Large intestine (tissue), 12 donors: ENCODE results near the gene ATP11A. TPM values are rescaled to one million over a fixed set of nuclear protein-coding genes. Genes with fewer than 3 reads are reported as not detected.

Experiments
- DNase-seq, 2 donors: peaks; one replicate each; pipeline versions ENCODE4 v3.0.0 to v3.0.0-alpha.2; 2013
- H3K27ac ChIP-seq: one replicate; pipeline ENCODE4 v1.5.1; 2013; ENCODE audit warnings: low read length
- H3K27me3 ChIP-seq: 2 replicates; pipeline ENCODE4 v1.6.1; 2013; ENCODE audit warnings: low read length; ENCODE audit not compliant: control insufficient read depth, insufficient read depth
- H3K36me3 ChIP-seq: 2 replicates; pipeline ENCODE4 v1.6.1; 2013; ENCODE audit warnings: low read length; ENCODE audit not compliant: control insufficient read depth, insufficient read depth
- H3K4me1 ChIP-seq: one replicate; pipeline ENCODE4 v1.6.1; 2013; ENCODE audit warnings: low read length; ENCODE audit not compliant: control insufficient read depth, insufficient read depth
- H3K4me3 ChIP-seq: one replicate; pipeline ENCODE4 v1.5.1; 2013; ENCODE audit warnings: low read length
- H3K9me3 ChIP-seq: one replicate; pipeline ENCODE4 v1.6.1; 2013; ENCODE audit warnings: mild to moderate bottlenecking, low read depth, low read length, moderate library complexity; ENCODE audit not compliant: control insufficient read depth
- WGBS: methylation state at CpG from one replicate; pipeline ENCODE4 v1.1.5; 2013; ENCODE audit warnings: low lambda C conversion rate; ENCODE audit not compliant: insufficient coverage; 5-methylcytosine and 5-hydroxymethylcytosine counted together
- long read RNA-seq, 11 donors: transcript quantifications; one replicate each; lab custom pipeline, GENCODE V29; 2026
- polyA plus RNA-seq: library from polyadenylated mRNA; unstranded; fragments of 120-200 nt; gene quantifications from one replicate; pipeline ENCODE4 v1.2.1, GENCODE V29; 2013

ATP11A gene
- polyA plus RNA-seq: 95.6 TPM
- long read RNA-seq, donor 1, full-length matches to known transcripts: 12 of 12 reads
- long read RNA-seq, donor 1, partial matches to known transcripts: 0 of 12 reads
- long read RNA-seq, donor 1, other reads (novel, unspliced or antisense): 0 of 12 reads
- long read RNA-seq, donor 2, transcript ATP11A-217 (1 exons, 3,542 nt): major isoform, 24 of 33 reads
- long read RNA-seq, donor 2, partial matches to known transcripts: 9 of 33 reads
- long read RNA-seq, donor 2, other reads (novel, unspliced or antisense): 0 of 33 reads
- long read RNA-seq, donor 3: 0 reads
- long read RNA-seq, donor 4, partial matches to known transcripts: 0 of 5 reads
- long read RNA-seq, donor 4, other reads (novel, unspliced or antisense): 0 of 5 reads
- long read RNA-seq, donor 5, transcript ATP11A-217 (1 exons, 3,542 nt): major isoform, 12 of 12 reads
- long read RNA-seq, donor 5, partial matches to known transcripts: 0 of 12 reads
- long read RNA-seq, donor 5, other reads (novel, unspliced or antisense): 0 of 12 reads
- long read RNA-seq, donor 6, full-length matches to known transcripts: 45 of 50 reads
- long read RNA-seq, donor 6, partial matches to known transcripts: 5 of 50 reads
- long read RNA-seq, donor 6, other reads (novel, unspliced or antisense): 0 of 50 reads
- long read RNA-seq, donor 7, transcript ATP11A-217 (1 exons, 3,542 nt): major isoform, 17 of 17 reads
- long read RNA-seq, donor 7, partial matches to known transcripts: 0 of 17 reads
- long read RNA-seq, donor 7, other reads (novel, unspliced or antisense): 0 of 17 reads
- long read RNA-seq, donor 8, transcript ATP11A-217 (1 exons, 3,542 nt): major isoform, 43 of 51 reads
- long read RNA-seq, donor 8, partial matches to known transcripts: 6 of 51 reads
- long read RNA-seq, donor 8, other reads (novel, unspliced or antisense): 0 of 51 reads
- long read RNA-seq, donor 9, transcript ATP11A-217 (1 exons, 3,542 nt): major isoform, 27 of 27 reads
- long read RNA-seq, donor 9, partial matches to known transcripts: 0 of 27 reads
- long read RNA-seq, donor 9, other reads (novel, unspliced or antisense): 0 of 27 reads
- long read RNA-seq, donor 10, transcript ATP11A-217 (1 exons, 3,542 nt): major isoform, 45 of 47 reads
- long read RNA-seq, donor 10, partial matches to known transcripts: 0 of 47 reads
- long read RNA-seq, donor 10, other reads (novel, unspliced or antisense): 0 of 47 reads
- long read RNA-seq, donor 11, transcript ATP11A-217 (1 exons, 3,542 nt): major isoform, 23 of 23 reads
- long read RNA-seq, donor 11, partial matches to known transcripts: 0 of 23 reads
- long read RNA-seq, donor 11, other reads (novel, unspliced or antisense): 0 of 23 reads

DNA sequence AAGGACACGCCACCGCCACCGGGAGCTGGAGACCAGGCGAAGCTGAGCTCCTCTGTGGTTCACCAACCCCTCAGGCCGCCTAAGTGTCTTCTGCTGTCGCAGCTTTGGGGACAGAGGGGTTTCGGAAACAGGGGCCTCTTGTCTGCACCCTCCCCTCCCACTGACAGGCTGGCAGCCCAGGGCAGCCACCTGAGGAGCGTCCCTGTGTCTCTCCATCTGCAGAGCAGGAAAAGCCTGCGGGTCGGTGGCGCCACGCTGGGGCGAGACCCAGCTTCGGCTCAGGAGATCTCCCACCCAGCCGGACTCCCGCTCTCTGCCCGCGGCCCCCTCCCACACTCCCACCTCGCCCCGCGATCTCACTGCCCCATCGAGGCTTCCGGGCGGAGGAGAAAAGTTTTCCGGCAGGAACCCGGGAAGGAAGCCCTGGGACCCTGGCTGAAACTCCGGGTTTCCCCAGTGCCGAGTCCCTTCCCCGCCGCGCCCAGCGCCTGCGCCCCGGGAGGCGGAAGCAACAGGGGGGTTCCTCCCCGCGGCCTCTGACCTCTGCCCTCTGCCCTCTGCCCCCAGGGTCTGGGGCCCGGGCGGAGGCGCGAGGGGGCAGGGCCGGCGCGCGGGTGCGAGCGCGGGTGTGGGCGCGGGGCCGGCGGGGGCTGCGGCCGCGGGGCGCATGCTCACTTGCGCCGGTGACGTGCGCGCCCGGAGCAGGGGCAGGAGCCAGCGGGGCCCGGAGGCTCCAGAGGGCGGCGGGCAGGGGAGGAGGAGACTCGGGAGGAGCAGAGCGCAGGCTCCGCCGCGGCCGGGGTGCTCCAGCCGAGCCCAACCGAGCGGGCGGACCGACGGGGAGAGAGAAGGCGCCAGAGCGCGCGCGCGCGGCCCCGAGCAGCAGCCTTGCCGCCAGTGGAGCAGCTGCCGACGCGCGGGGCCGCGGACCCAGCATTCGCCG, at the start of gene ATP11A:
Gene ATP11A (plus strand): TSS at position 736 of the 943 bp plus-strand sequence. CDS start 379 bp downstream, outside the sequence.
- H3K4me3 ChIP-seq: peak within 1 kb of the TSS; percentile 73
- DNase-seq: peak; percentile 94 to 97
- no CpG with 5 or more reads among the region's 95 CpGs for WGBS
- peaks cover 58% of the 10 kb centered on the region for H3K4me1 ChIP-seq
- no peaks in the 10 kb centered on the region for H3K9me3 ChIP-seq
- H3K27me3 ChIP-seq: no peaks in the 10 kb centered on the region
- H3K36me3 ChIP-seq: no peaks in the 10 kb centered on the region
- peak within 1 kb of the TSS; percentile 93 for H3K27ac ChIP-seq

DNA sequence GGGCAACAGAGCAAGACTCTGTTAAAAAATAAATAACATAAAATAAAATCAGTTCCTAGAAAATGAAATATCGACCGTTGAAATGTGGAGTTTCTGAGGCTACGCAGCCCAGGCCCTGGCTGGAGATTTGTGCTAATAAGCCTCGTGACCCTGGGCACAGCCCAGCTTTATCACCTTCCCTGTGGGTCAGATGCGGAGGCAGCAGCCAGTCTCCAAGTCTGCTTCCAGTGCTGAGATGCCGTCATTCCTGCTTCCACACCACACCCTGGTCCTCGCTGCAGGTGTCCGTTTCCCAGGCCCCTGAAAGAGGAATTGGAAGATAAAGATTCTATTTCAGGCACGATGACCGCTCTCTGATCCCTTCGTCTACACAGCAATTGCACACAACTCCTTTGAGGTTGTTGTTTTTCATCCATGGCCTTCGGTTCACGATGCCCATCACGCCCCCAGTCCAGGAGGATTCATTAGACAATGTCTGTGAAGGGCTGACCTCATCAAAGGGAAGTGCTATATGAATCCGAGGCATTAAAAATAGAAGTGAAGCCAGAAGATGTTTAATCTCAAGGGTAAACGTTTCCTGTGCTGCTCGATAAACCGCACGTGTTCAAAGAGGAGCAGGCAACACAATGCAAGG, 48.3 kb upstream of the ATP11A start:
- Histone ChIP-seq H3K27me3 (peaks cover 21% of the 10 kb centered on the region), H3K4me3 (no peak overlapping the region), H3K36me3 (no peaks in the 10 kb centered on the region), H3K4me1 (no peaks in the 10 kb centered on the region), H3K27ac (no peak overlapping the region), H3K9me3 (peaks cover 2% of the 10 kb centered on the region)
- DNase-seq: no peak
- 100% methylated on average over 1 of the region's 19 CpGs for WGBS

DNA sequence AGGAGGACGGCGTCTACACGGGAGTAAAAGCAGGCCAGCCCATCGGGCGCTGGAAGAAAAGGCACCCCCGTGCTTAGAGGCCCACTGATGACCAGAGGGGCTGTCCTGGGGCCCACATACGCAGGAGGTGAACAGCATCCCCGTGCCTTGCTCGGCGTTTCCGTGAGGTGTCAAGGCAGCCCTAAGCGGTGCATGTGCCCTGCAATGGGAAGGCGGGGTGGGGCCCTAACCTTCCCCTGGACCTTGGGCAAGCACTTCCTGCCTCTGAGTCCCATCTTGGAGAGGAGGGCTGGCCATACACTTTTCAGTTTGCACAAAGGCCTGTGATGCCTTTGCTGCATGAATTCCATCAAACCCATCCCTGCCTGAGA, 47.8 kb upstream of the ATP11A start:
- H3K27ac ChIP-seq: no peak overlapping the region
- H3K4me1 ChIP-seq: no peaks in the 10 kb centered on the region
- H3K27me3 ChIP-seq: peaks cover 17% of the 10 kb centered on the region
- H3K4me3 ChIP-seq: no peak overlapping the region
- no peak for DNase-seq
- H3K36me3 ChIP-seq: no peaks in the 10 kb centered on the region
- WGBS: no CpG with 5 or more reads among the region's 13 CpGs
- peaks cover 2% of the 10 kb centered on the region for H3K9me3 ChIP-seq

GRCh38 chr13:112643759-112644459, 45.9 kb upstream of the ATP11A start:
- H3K27ac ChIP-seq: no peak overlapping the region
- no peak for DNase-seq
- peaks cover 10% of the 10 kb centered on the region for H3K27me3 ChIP-seq
- H3K4me3 ChIP-seq: no peak overlapping the region
- no peaks in the 10 kb centered on the region for H3K36me3 ChIP-seq
- H3K4me1 ChIP-seq: no peaks in the 10 kb centered on the region
- no CpG with 5 or more reads among the region's 9 CpGs for WGBS
- H3K9me3 ChIP-seq: peaks cover 2% of the 10 kb centered on the region

DNA sequence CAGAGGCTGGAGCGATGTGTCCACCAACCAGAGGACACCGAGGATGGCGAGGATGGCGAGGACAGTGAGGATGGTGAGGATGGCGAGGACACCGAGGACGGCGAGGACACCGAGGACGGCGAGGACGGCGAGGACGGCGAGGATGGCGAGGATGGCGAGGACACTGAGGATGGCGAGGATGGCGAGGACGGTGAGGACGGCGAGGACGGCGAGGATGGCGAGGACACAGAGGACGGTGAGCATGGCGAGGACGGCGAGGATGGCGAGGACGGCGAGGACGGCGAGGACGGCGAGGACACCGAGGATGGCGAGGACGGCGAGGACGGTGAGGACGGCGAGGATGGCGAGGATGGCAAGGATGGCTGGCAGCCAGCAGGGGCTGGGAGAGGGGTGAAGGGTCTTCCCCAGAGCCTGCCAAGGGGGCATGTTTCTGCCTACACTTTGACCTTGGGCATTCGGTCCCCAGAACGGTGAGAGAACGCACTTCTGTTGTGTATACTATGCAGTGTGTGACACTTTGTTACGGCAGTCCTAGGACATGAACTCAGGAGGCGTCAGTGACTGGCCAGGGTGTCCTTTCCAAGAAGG, 44.4 kb upstream of the ATP11A start:
- Histone ChIP-seq H3K4me3 (no peak overlapping the region), H3K27ac (no peak overlapping the region), H3K9me3 (peaks cover 2% of the 10 kb centered on the region), H3K4me1 (no peaks in the 10 kb centered on the region), H3K36me3 (no peaks in the 10 kb centered on the region), H3K27me3 (peaks cover 3% of the 10 kb centered on the region)
- WGBS: 100% methylated on average over 2 of the region's 49 CpGs
- no peak for DNase-seq

DNA sequence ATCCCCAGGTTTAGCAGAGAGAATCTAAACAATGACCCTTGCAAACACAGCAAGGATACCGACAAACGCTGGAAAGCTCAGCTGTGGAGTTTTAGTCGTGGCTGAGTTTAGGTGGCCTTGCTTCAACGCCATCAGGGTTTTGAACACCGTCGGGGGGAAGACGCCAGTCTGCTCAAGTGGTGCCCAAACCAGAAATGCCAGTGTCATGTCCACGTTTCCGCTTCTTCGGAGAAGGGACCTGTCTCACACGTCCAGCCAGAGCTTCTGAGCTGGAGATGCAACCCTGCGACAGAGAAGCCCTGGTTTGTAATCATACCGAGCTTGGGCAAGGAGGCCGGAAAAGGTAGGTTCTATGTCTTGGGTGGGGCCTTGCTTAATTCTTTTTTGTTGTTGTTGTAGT, 42.6 kb upstream of the ATP11A start:
- no peaks in the 10 kb centered on the region for H3K9me3 ChIP-seq
- no peaks in the 10 kb centered on the region for H3K27me3 ChIP-seq
- WGBS: no CpG with 5 or more reads among the region's 14 CpGs
- no peaks in the 10 kb centered on the region for H3K4me1 ChIP-seq
- H3K4me3 ChIP-seq: no peak overlapping the region
- no peak for DNase-seq
- H3K36me3 ChIP-seq: no peaks in the 10 kb centered on the region
- no peak overlapping the region for H3K27ac ChIP-seq

DNA sequence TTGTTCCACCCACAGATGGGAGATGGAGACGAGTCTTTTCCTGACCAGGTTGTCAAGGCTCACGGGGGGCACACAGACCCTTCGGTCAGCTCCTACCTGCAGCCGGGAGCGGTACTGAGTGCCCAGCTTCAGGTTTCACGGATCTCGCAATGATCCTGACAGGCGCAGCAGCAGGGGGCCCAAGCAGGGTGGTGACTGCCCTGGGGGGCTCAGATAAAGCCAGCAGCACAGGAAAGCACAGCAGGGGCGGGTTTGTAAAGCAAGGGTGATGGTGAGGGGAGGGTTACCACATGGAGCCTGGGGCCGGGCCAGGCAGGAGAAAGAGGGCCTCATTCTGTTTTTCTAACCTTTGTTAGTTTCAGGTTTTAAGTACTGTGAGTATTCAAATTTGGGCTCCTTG, 41.7 kb upstream of the ATP11A start:
- H3K4me1 ChIP-seq: no peaks in the 10 kb centered on the region
- no peak overlapping the region for H3K4me3 ChIP-seq
- no peak for DNase-seq
- H3K27me3 ChIP-seq: no peaks in the 10 kb centered on the region
- H3K27ac ChIP-seq: no peak overlapping the region
- H3K36me3 ChIP-seq: no peaks in the 10 kb centered on the region
- no CpG with 5 or more reads among the region's 10 CpGs for WGBS
- no peaks in the 10 kb centered on the region for H3K9me3 ChIP-seq

- H3K36me3 ChIP-seq: no peaks in the 10 kb centered on the region
- no CpG with 5 or more reads among the region's 31 CpGs for WGBS
Measured at GRCh38 chr13:112648966-112649690, 40.7 kb upstream of the ATP11A start.

More at GRCh38 chr13:112648966-112649690, 40.7 kb upstream of the ATP11A start:
- Histone ChIP-seq H3K4me1 (no peaks in the 10 kb centered on the region), H3K9me3 (no peaks in the 10 kb centered on the region), H3K27me3 (no peaks in the 10 kb centered on the region), H3K27ac (no peak overlapping the region), H3K4me3 (no peak overlapping the region)
- DNase-seq: no peak
